NCI-H1048 (cell line): Measurements from ENCODE around the gene CCM2.

ENCODE experiments used
- DNase-seq: peaks from one replicate; lab custom pipeline; 2025; lab: John Stamatoyannopoulos, UW

Gene CCM2

DNA sequence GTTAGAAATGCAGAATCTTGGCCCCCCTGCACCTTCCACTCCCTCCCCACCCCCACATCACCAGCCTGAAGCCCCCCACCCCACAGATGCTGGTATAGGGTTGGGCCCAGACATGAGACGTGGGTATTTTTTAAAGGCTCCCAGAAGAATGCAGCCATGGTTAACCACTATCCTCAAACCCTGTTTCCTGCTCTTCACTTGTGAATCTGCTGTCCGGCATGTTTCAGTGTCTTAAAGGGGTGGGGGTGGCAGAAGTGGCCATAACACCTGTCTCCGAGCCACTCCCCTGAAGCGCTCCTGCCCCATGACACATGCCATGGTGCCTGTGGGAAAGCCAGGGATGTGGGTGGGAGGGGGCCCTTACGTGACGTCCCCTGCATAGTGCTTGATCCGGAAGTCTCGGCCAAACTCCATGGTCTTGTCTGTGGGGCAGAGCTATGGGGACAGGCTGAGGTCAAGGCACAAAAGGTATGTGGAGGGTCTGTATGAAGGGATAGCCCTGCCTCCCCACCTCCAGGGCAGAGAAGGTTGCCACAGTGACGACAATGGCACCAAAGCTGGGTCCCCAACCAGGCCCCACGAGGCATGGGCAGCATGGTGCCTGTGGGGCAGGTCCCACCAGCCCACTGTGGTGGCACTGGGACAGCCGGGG, 30.8 kb upstream of the CCM2 start:
- DNase-seq, result no peak

DNA sequence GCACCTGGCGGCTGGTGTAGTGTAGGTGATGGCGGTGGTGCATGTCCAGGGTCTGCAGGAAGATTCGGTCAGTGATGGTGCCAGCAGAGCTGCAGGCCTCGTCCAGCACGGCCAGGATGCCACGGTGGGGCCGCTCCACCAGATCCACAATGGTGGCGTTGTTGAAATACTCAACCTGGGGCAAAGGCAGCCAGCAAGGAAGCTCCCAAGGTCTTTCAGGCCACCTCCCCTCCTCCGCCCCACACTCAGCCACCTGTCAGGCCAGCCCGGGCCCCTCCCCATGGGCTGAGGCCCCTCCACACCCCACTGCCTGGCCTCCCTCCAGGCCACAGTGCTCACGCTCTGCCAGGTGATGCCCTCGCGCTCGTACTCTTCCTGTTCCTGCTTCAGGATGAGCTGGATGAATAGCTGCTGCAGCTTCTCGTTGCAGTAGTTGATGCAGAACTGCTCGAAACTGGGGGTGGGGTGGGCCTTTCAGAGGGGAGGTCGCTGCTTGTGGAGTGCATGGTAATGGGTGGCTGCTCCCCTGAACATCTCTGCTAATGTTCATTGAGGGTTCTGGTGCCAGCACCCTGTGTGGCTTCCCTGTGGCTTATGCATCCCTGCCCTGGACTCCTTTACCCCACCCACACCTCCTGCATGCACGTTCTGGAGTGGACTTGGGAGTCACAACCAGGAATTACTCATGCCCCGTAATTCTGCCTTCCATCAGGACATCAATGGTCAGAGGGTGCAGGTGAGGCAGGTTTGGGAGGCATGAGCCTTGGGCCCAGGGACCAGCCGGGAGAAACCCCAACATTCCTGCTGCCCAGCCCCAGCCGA, 30.1 kb upstream of the CCM2 start:
- no peak for DNase-seq

- DNase-seq, result no peak
These were observed 29.4 kb upstream of the CCM2 start for GRCh38 chr7:44970523-44971051.

DNA sequence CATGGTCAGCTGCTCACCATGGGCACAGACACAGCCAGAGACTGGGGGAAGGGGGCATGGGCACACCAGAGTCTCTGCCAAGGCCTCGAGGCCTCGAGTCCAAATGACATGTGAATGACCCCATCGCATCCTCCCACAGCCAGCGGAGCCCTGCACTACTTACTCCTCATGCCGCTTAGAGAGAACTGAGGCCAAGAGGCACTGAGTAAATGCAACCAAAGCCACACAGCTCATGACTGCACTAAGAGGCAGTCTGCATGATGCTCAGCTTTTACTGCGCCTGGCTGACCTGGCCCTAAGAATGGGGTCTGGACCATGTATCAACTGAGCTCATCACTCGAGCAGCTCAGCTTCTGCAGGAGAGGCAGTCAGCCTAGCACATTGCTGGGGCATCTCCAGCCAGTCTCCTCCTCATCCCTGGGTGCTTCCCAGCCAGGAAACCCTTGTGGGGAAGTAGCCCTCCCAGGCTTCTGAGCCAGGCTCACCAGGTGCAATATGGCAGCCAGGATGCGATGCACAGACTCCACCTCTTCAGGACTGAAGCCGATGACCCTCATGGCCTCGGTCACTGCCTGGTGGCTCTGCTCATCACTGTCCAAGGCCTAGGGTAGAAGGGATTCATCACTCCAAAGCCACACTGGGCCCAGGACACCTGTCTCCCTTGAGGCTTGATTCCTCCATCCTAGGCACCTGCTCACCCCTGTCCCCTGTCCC, 28.7 kb upstream of the CCM2 start:
- DNase-seq, result no peak

DNA sequence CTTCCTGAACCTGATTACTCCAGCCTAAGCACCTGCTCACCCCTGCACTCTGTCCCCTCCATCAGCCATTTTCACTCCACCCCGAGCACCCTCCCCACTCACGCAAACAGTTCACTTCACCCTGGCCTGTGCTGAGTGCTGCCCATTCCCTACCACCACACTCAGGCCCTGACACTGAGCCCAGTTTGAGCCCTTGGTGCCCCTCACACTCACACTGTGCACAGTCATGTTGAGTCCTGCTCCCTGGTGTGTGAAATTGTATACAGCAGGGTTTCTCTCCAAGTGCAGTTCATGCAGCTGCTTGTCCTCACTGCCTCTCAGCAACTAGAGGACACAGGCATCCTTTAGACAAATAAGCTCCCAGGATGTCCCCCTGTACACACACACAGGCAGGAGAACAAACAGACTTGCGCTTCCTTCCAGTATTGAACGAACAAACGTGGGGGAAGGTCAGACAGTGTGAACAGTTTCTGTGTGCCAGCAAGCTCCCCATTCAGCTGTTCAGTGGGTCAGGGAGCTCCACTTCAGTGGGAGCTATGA, 28.0 kb upstream of the CCM2 start:
- DNase-seq, result no peak

DNA sequence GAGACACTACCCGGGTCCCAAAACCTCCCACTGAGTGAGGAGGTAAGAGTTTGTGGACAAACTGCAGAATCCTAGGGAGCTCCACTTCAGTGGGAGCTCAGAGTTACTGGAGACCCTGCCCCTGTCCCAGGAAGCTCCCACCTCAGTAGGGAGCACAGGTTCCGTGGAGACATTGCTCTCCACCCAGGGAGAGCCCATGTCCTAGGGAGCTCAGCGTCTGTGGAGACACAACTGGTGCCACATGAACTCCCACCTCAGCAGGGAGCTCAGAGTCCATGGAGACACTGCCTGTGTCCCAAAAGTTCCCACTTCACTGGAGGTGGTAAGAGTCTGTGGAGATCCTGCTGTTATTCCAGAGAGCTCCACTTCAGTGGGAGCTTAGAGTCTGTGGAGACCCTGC, 27.4 kb upstream of the CCM2 start:
- no peak for DNase-seq

GRCh38 chr7:44973610-44974401, 26.2 kb upstream of the CCM2 start:
- no peak for DNase-seq

GRCh38 chr7:44974549-44974948, 25.5 kb upstream of the CCM2 start:
- DNase-seq, result no peak

DNA sequence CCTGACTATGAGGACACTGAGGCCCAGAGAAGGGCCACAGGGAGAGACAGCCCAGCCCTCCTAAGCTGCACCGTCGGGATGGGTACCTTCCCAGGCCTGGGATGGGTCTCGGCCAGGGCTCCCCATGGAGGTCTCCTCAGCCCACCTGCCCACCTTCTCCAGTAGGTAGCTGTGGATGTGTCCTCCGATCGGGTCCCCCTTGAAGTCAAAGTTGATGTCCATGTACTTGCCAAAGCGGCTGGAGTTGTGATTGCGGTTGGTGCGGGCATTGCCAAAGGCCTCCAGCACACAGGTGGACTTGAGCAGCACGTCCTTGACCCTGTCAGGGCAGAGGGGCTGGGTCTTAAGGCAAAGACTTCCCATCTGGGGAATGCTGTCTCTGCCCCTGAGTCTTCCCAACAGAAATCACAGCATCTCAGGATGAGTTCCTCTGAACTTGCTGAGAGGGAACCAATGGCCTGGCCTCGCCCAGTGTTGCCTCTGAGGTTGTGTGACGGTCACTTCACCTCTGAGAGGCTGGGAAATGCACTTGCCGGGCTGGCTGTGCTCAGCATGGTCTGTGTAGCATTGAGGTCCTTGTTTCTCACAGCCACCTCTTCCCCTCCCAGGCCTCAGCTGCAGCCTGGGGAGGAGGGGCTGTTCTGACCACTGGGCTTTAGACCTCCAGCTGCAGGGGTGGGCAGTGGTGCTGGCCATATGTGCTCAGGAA, 24.5 kb upstream of the CCM2 start:
- DNase-seq, result no peak

DNA sequence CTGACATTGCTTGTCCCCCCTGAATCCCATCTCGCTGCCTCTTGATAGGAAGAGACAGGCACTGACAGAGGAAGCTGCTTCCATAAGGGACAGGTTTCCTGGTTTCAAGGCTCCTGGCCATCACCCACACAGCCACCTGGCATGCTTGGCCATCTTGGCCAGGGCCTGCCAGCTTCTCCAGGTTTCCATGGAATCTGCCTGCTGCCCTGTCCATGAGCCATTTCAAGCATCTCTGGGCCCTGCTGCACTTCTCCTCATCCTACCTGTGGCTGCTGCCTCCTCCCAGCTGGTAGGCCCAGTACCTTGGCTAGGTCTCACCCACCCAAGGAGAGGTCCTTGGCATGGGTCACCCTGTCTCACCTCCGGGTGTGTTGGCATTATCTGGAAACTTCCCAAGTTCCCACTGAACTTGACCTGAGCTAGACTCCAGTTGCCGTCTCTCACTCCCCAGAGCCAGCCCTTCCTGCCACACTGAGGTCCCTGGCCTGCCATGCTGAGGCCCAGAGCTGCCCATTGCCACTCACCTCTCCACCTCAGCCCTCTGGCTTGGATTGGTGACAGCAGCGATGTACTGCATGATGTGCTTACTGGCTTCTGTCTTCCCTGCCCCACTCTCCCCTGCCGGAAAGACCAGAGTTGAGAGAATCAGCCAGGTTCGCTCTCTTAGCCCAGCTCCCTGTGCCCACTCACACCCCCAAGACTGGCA, 23.8 kb upstream of the CCM2 start:
- DNase-seq, result no peak

DNA sequence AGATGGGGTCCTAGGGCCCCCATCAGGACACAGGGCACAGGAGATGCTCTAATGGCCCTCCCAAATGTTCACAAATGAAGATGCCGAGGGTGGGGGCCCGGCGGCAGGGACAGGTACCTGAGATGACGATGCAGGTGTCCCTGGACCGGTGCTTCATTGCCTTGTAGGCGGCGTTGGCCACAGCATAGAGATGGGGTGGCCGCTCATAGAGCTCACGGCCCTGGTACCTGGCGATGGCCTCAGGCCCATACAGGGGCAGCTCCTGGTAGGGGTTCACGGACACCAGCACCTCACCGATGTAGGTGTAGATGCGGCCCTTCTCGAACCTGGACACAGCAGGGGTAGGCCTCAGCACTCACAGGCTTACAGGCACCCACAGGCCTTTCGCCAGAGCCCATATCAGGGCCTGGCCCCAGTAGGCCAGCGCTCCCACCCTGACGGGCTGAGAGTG, 23.2 kb upstream of the CCM2 start:
- no peak for DNase-seq

DNA sequence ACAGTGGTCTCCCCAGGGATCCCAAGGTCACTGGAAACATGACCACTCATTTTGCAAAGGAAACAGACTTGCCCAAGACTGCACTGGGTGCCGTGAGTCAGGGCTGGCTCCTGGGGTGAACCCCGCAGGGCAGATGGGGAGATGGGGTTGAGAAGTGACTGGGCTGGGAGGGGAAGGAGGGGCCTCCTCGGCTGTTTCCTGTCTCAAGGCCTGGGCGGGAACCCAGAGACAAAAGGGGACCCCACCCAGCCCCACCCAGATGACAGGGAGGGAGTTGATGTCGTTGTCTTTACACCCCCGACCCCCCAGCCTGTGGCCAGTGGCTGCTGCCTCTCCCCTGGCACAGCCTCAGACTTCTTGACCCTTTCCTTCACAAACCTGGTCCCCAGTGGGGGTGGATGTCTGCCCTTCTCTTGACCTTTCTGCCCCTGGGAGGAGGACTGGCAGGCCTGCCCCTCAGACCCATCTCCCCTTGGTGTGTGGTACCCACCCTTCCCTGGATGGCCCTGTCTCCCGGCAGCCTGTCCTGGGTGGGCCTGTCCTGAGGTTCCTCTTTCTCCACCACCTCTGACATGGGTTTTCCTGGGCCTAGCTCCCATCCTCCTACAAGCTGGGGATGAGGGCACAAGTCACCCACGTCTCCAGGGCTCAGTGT, 22.6 kb upstream of the CCM2 start:
- no peak for DNase-seq

DNA sequence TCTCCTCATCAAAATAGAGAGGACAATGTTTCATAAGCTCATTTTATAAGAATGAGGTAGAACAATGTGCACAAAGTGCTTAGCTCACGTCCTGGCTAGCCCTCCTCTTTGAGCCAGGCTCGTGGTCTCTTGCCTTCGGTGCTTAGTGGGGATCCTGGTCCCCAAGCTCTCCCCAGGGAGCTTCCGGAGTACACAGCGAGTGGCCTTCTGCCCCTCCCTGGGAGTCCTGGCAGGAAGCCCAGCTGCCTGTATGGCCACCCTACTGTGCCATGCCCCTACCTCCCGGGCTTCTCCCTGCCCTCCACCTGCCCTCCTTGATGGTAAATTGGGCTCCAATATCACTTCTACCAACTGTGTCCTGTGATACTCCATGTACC, 22.1 kb upstream of the CCM2 start:
- DNase-seq, result no peak

GRCh38 chr7:44978511-44979366, 21.3 kb upstream of the CCM2 start, which contains the start of gene MYO1G:
Gene MYO1G, minus strand, starts transcription at chr7:44979015. Its CDS starts 54 bp downstream, at chr7:44978961.
- no peak for DNase-seq

GRCh38 chr7:44979481-44980392, 20.3 kb upstream of the CCM2 start:
- DNase-seq, result no peak

GRCh38 chr7:44980393-44981034, 19.5 kb upstream of the CCM2 start:
- DNase-seq, result no peak

DNA sequence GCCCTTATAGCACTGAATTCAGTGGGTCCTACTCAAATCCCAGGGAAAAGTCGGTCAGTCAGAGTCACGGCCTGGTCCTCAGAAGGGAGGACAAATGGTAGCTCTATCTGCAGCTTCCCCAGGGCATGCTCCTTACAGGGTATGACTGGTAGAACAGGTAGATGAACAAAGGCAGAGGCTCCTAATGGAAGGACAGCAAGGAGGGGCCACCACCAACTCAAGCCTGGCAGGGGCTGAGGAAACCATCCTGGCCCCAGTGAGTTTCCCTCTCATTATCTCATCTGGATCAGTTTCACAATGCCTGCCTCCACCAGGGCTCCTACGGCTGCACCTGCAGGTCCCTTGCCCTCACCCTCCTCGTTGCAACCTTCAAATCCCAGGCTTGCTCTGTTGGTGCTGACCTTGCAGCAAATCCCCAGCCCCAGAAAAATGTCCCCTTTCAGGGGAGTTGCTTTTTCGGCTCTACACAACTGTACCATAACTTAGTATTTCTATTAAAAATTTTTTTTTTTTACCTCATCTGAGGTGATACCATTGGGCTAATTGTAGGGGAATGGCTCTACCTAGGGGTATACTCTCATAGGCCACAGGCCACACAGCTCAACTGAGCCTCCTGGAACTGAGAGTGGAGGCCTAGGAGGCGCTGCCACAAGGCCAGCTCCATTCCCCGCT, 18.8 kb upstream of the CCM2 start:
- DNase-seq, result no peak
